DMS 273 treated with DMSO at 0.1 percent for 48 hours (cell line): ENCODE measurements around the gene CCDC102A.
"Not testable (repeated sequence)": the region's sequence is repeated elsewhere in the genome, so short reads cannot be mapped to it uniquely, and the experiment has no call there.

ENCODE experiments used
- DNase-seq: peaks from one replicate; lab custom pipeline; 2025; lab: John Stamatoyannopoulos, UW

The CCDC102A gene

DNA sequence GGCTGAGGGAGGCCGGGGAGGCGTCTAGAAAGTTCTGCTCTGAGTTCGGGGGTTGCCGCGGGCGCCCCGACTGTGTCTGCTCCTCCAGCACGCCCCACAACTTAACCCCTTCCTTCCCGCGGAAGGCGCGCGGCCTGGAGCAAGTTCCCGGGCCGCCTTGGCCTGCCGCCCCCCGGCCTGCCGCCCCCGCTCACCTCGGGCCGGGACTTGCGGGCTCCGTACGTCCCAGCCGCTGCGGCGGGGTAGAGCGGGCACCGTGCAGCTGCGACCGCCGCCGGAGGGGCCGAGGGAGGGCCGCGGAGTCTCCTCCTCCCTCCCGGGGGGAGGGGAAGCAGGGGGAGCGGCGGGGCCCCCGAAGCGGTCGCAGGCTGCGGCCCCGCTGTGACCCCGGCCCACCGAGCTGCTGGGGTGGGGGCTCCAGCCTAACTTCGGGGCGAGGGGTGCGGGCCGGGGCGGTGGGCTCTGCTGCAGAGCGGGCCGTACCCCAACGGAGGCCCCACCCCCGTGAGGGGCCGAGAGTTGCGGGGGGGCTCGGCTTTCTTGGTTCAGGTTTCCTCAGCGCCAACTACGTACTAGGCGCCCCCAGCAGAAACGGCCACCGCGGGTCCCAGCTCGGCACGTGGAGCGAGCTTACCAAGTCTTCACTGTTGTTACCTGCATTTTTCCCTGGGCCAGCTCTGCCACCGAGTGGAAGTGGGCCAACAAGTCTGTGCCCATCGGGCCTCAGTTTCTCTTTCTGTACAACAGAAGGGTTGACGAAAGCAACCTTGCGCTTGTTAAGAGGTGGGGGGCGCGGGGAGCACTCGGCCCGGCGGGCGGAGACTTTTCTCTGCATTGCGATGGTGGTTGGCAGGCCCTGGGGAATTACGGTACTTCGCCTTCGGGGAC is at the start of gene CCDC102A:
Gene CCDC102A (minus strand): TSS at position 266 of the 888 bp plus-strand sequence. CDS start 7,394 bp downstream, outside the sequence.
- DNase-seq: no peak

DNA sequence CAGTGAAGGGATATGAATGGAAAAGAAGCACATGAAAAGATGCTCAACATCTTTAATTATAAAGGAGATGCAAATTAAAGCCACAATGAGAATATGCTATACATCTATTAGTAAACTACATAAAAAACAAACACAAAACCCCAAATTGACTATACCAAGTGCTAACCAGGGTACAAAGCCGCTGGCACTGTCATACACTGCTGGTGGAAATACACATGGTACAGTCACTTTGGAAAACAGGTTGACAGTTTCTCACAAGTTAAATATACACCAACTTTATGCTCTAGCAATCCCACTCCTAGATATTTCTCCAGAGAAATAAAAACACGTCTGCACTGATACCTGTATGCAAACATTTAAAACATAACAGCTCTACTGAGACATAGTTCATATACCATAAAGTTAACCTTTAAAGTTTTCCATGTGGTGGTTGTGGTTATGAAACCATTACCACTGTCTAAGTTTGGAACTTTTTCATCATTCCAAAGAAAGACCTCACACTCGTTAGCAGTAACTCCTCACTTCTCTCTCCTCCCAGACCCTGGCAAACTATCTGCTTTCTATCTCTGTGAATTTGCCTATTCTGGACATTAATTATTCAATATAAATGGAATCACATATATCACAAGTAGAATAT is 48.8 kb upstream of the CCDC102A start:
- DNase-seq: no peak

DNA sequence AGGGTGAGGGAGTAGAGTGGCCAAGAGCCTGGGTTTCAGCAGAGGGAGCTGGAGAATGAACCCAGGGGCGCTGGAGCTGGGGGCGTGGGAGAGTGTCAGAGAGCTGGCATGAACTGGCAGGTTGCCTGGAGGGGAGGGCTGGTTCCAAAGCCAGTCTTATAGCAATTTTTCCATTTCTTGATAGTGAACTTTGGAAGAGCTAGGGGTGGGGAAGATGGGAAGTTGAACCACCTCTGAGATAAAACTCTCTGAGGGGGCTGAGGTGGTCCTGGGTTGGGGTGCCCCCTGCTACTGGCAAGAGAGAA is 42.9 kb upstream of the CCDC102A start:
- no peak for DNase-seq

DNA sequence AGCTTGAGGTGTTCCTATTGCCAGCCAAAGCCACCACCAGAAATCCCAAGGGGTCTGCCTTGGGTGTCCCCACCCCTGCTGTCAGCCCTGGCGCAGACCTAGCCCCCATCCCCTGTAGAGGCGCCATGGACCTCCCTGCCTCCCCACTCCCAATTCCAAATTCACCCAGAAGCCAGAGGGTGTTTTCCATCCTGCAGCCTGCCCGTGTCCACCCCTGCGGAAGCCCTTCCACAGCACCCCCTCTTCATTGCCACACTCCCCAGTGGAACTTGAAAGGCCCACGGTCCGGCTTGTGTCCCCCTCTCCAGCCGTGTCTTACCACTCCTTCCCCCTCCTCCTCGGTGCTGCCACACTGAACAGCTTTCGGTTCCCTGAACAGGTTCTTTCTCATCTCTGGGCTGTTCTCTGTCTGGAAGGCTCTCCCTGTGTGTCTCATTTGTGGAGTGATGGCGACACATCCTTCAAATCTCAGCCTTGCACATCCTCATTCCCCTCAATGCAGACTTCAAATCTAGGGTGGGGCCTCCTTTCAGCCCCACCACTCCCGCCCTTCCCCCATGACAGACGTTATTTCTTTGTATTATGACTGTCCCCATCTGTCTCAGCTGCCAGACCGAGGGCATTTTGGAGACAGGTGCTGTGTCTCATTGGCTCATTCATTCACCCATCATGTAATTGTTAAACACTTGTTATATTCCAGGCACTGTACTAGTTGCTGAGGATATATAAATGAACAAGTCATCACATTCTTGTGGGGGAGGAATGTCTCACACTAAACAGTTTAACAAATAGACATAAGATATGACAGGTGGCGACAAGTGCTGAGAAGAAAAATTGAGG is 42.4 kb upstream of the CCDC102A start:
- DNase-seq: no peak

DNA sequence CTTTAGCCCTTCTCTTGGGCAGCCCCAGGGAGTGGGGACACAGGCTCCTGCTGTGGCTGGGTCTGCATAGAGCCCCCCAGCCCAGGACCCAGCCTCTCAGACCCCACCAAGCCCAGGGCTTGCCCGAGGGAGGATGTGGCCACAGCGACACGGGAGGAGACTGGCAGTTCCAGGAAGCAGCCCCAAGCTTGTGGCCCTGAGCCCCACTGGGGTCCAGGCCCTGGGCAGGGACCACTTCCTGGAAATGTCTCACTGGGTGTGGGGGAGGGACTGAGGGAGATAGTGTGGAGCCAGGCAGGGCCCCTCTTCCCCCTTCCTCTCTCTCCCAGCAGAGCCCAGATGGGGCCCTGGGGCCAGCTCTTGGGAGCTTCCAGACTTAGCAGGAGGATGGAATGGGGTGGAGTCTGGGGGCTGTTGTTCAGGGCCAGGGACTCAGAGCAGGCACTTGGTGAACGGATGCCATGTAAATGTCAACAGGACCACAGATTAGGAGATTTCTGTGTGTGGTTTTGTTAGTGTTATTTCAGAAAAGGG is 41.4 kb upstream of the CCDC102A start:
- no peak for DNase-seq

DNA sequence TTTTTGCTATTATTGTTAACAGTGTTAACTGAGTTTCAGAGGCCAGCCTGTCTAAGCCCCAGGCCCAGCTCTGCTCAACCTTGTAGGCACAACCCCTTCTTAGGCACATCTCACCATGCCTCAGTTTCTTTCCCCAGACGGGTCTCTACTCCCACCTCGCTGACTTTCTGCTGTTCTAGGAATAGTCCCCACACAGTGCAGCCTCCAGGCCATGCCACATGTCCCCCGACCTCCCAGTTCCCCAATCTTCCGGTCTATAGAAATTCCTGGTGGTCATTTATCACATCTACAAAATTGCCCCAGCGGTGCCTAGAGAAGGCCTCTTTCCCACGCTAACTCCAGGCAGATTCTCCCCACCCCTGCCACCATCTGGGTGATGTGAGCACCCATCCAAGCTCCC is 40.8 kb upstream of the CCDC102A start:
- no peak for DNase-seq

DNA sequence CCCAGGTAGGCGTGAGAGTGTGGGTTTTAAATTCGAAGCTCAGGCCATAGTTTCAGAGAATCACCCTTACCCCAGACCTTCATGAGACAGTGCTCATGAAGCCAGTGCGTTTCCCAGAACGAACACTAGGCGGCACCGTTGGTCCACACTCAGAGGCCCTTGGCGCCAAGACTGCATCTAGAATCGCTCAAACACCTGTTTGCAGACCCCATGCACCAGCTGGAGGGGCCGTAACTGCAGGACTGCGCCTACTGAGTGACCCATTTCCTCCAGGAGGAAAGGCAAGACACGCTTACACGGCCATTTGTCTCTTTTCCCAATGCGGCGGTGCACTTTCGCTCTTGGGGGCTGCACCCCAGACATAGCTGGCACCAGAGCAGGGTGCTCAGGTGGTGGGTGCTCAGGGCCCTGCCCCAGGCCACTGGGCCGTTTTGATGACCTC is 40.1 kb upstream of the CCDC102A start:
- DNase-seq: no peak

DNA sequence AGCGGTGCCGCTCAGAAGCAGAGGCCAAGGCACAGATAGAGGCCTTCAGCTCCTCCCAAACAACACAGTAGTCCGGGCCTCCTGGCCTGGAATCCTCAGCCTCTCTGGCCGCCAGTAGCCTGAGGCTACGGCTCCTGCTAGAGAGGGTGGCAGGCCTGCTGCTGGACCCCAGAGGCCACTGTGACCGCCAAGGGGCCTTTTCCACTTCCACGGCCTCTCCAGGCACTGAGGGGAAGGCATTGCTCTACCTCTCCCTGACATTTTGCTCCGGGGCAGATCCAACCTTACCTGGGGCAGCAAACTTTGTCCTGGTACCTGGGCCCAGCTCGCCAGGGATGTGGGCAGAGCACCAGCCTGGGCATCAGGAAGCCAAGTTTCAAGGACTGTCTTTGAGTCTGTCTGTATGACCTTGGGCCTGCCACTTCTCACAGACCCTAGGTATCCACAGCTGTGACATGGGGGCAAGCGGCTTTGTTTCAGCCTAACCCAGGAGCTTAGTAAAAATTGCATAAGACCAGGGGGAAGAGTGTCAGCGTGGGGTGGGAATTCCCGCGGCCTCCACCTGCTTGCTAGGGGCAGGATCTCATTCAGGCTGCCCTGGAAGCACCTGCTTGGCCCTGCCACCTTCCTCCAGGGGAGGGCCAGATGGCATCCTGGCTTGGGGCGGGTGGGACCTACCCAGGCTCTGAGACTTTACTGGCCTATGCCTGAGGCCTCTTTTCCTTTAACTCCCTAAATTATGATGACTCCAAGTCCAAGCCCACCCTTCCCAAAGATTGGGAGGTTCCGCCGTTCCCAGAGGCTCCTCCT is 39.3 kb upstream of the CCDC102A start:
- no peak for DNase-seq

DNA sequence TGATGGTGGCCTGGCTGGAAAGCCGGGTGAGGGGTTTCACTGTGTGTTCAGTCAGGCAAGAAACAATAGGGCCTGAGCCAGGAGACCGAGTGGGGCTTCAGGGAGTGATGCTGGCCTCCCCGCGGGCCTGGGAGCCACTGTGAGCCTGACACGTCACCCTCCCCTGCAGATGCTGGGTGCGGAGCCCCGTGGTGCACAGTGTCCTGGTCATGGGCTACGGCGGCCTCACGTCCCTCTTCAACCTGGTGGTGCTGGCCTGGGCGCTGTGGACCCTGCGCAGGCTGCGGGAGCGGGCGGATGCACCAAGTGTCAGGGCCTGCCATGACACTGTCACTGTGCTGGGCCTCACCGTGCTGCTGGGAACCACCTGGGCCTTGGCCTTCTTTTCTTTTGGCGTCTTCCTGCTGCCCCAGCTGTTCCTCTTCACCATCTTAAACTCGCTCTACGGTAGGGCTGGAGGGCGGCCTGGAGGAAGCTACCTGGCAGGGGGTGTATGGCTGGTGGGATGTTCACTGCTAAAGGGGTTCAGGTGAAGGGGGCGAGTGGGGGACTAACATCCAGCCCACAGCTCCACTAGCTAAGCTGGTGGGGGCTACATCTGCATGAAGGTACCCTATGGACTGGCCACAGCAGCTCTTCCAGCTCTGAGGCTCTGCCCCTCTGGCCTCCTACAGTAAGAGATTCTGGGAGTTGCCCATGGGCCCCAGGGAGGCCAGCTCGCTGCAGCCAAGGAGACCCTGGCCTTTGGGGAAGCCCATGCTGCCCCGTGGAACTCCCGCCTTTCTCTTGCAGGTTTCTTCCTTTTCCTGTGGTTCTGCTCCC is 38.5 kb upstream of the CCDC102A start:
- DNase-seq: no peak

DNA sequence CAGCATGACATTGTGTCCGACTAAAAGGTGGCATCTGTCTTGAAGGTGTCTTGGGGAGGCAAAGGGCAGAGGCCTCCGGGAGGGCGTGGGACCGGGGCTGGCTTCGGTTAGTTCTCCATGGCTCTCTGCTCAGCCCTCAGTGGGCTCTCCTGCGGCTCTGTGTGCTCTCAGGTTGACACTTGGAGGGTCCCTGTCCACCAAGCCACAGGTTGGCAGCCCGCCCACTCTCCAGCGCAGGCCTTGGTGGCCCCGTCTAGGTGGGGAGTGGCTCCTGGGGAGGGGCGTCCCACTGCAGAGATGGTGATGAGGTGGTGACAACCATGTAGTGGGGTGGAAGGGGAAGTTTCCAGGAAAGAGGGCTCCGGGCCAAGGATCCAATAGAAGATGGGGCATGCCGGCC is 37.7 kb upstream of the CCDC102A start:
- no peak for DNase-seq

DNA sequence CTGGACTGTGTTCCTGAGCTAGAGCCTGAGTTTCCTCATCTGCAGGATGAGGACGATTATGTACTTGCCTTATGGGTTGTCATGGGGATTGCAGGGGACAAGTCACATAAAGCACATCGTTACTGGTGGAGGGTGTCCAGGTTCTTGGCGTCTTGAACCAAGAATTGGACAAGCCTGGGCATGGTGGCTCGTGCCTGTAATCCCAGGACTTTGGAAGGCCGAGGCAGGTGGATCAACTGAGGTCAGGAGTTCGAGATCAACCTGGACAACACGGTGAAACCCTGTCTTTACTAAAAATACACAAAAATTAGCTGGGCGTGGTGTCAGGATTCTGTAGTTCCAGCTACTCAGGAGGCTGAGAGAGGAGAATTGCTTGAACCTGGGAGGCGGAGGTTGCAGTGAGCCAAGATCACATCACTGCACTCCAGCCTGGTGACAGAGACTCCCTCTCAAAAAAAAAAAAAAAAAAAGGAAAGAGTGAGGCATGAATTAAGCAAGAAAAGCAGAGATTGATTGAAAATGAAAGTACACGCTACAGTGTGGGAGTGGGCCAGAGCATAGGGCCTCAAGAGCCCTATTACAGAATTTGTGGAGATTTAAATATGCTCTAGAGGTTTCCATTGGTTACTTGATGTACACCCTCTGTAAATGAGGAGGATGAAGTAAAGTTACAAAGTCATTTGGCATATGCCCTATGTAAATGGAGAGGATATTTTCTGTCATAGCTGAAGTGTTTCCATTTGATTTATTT is 36.8 kb upstream of the CCDC102A start:
- no peak for DNase-seq

DNA sequence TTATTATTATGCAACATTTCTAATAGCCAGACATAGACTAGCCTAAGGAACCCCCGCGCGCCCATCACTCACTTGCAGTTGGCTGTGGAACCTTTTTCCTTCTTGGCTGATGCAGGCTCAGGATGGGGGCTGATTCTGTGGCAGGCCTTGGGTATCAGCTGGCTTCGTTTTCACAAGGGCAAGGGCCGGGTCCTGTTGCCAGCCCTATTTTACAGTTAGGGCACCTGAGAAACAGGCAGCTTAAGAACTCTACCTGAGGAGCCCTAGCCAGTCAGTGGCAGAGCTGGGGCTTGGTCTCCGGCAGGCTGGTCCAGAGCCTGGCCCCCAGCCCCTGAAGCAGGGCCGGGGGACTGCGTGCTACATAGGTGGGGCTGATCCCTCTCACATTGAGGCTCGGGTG is 34.7 kb upstream of the CCDC102A start:
- DNase-seq: no peak

DNA sequence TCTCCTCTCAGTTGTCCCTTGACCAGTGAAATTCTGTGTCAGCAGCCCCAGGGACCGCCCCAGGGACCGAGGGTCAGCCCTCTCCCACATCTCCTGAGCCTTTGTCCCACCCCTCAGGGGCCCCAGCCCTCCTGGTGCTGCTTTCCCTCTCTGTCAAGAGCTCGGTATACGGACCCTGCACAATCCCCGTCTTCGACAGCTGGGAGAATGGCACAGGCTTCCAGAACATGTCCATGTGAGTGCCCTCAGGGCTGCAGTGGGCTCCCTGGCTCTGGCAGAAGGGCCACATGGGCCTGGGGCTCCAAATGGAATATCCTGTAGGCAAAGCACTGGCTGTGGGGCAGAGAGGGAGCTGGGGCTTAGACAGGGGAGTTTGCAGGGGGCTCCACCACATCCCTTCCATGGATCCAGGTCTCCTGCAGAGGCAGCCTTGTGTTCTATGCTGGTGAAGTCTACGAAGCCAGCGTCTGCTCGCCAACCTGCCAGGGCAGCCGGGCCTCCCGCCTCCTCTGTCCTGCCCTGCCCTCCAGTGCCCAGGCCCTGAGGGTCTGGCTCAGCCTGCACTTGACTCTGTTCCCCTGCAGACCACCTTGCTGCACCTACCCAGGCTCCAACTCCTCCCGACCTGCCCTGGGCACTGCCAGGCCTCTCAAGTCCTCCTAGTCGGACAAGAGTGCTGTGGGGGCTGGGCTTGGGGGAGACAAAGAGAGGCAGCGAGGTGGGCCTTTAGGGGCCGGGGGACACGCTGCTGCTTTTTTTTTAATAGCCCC is 34.1 kb upstream of the CCDC102A start:
- no peak for DNase-seq

DNA sequence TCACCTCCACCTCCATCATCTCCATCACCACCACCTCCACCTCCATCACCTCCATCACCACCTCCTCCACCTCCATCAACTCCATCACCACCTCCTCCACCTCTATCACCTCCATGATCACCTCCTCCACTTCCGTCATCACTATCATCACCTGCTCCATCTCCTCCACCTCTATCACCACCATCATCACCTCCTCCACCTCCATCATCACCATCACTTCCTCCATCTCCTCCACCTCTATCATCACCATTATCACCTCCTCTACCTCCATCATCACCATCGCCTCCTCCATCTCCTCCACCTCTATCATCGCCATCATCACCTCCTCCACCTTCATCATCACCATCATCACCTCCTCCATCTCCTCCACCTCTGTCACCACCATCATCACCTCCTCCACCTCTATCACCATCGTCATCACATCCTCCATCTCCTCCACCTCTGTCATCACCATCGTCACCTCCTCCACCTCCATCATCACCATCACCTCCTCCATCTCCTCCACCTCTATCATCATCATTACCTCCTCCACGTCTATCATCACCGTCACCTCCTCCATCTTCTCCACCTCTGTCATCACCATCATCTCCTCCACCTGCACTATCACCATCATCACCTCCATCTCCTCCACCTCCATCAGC is 33.1 kb upstream of the CCDC102A start:
- DNase-seq: no peak

DNA sequence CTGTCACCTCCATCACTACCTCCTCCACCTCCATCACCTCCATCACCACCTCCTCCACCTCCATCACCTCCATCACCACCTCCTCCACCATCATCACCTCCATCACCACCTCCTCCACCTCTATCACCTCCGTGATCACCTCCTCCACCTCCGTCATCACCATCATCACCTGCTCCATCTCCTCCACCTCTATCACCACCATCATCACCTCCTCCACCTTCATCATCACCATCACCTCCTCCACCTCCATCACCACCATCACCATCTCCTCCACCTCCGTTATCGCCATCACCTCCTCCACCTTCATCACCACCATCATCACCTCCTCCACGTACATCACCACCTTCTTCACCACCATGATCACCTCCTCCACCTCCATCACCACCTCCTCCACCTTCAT is 32.4 kb upstream of the CCDC102A start:
- not testable (repeated sequence) for DNase-seq

DNA sequence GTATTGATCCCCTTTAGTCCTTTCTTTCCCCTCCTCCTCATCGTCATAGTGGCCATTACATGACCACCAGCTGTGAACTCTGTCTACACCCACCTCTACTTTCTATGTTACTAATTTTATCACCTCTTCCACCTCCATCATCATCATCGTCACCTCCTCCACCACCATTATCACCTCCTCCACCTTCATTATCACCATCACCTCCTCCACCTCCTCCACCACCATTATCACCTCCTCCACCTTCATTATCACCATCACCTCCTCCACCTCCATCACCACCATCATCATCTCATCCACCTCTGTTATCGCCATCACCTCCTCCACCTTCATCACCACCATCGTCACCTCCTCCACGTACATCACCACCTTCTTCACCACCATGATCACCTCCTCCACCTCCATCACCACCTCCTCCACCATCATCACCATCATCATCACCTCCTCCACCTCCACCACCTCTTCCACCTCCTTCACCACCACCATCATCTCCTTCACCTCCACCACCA is 31.9 kb upstream of the CCDC102A start:
- DNase-seq: no peak

DNA sequence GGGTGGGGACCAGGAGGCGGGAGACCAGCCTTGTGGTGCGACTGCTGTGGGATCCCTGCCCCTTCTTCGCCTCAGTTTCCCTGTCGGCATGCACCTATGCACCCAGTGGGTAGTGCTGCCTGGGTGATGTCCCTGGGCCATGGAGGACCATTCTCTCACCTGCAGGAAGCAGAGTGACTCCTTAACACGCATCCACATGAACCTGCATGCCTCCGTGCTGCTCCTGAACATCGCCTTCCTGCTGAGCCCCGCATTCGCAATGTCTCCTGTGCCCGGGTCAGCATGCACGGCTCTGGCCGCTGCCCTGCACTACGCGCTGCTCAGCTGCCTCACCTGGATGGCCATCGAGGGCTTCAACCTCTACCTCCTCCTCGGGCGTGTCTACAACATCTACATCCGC is 31.3 kb upstream of the CCDC102A start:
- DNase-seq: no peak

DNA sequence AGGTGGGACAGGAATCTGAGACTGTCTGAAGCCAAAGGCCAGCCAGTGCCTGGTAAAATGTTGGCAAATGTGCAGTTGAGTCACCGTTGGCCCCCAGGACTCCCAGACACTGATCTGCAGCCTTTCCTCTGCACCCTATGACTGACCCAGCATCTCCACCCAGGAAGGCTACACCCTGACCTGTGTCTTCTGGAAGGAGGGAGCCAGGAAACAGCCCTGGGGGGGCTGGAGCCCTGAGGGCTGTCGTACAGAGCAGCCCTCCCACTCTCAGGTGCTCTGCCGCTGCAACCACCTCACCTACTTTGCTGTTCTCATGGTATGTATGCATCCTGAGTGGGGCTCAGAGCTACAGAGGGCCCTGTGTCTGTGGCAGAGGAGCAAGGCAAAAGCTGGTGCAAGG is 30.1 kb upstream of the CCDC102A start:
- DNase-seq: no peak
